CD4-positive, alpha-beta T cell treated with Interferon gamma for 1 hour (primary cell): ENCODE results near the gene SMG6.

Experiments
- DNase-seq: peaks from one replicate; pipeline ENCODE4 v3.0.0-alpha.2; 2020

The SMG6 gene

DNA sequence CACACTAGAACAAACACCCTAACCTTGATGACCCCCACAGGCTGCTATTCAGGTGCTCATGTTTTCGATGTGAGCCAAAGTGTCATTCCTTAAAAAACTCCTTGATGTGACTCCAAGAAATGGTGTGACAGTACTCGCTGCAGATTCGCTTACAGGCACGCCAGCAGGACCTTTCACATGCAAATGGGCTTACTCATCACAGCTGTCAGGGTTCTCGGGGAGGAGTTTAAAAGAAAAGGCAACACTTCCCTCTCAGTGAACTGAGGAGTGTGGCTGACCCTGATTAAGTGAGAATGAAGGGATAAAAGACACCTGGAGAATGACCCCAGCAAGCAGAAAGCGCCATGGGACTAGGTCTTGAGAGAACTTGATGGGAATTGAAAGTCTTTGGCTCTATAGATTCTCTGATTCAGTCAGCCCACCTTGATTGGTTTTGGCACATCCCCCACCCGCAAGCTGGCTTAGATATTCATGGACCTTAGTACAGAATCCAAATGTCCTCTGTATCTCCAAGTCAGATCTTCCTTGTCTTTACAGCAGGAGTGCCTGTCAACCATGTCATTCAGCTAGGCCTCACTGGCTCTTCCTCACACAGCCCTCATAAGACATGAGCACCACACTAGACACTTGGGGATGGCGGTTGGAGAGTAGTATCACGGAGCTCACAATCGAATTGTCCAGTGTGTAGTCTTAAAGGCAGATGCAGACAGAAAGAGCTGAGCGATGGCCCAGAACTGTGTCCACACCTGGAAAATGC, 166.1 kb downstream of the SMG6 start:
- DNase-seq, result peak; percentile 28

DNA sequence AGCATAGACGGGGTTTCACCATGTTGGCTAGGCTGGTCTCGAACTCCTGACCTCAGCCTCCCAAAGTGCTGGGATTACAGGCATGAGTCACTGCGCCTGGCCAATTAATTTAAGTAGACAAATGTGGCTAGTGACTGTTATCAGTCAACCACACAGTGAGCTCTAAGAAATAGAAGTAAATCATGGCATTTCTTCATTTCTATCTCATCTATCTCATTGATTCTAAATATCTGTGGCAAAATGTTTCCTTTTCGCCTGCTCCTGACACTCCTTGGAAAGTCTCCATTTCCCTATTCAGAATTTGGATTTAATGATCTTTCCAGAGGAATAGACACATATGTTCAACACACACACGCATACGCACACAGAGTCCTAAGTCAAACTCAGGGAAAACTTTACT, 167.3 kb downstream of the SMG6 start:
- no peak for DNase-seq

DNA sequence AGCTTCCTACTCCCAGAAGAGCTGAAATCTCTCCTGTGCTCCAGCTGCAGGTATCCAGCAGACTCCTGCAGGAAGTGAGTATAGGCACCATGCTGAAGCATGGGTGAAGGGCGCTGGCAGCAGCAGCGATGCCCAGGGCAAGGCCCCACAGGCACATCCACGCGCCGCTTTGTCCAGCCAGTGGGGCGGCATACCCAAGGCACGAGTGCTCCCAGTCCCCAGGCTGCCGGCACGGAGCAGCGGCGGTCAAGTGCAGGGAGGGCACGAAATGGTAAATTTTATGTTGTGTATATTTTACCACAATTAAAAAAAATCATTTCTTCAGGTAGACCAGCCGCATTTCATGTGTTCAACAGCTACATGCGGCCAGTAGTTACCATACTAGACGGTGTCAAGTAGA, 175.6 kb downstream of the SMG6 start:
- DNase-seq, result no peak

DNA sequence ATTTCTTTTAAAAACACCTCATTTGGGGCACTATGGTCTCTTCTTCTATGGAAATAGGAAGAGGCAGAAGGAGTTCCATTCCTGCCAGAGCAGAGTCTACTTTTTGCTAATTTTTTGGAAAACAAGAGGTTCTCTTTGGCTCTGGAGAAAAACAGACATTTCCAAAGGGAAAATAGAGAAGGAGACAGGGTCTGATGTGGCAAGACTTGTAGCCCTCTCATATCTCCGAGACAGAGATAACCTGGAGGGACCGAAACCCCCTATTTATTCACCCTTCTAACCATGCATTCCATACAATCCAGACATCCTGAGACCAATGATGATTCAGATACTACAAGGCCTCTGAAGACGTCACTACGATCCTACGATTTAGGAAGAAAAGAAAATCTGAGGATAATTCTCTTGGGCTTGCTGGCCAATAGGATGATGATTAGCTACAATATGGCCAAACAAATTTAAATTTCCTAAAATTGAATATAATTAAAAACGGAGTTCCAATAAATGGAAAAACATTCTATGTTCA, 178.5 kb downstream of the SMG6 start:
- no peak for DNase-seq

DNA sequence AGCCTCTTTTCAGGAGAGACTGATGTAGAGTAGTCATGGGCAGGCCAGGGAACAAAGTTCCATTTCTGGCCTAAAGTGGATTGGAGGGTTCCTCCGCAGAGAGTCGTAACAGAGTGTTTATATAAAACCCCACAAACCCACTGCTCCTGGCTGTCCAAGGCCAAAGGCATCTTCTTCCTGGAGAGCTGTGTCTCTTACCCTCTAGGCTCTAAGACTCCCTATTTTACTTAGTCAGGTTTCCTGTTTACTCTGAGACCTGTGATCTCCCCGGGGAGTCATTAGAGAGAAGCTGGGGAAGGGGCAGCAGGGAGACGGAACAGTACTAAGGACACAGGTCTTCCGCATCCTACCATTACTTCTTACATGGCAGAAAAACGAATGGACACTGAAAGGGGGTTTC, 179.2 kb downstream of the SMG6 start:
- DNase-seq, result no peak

DNA sequence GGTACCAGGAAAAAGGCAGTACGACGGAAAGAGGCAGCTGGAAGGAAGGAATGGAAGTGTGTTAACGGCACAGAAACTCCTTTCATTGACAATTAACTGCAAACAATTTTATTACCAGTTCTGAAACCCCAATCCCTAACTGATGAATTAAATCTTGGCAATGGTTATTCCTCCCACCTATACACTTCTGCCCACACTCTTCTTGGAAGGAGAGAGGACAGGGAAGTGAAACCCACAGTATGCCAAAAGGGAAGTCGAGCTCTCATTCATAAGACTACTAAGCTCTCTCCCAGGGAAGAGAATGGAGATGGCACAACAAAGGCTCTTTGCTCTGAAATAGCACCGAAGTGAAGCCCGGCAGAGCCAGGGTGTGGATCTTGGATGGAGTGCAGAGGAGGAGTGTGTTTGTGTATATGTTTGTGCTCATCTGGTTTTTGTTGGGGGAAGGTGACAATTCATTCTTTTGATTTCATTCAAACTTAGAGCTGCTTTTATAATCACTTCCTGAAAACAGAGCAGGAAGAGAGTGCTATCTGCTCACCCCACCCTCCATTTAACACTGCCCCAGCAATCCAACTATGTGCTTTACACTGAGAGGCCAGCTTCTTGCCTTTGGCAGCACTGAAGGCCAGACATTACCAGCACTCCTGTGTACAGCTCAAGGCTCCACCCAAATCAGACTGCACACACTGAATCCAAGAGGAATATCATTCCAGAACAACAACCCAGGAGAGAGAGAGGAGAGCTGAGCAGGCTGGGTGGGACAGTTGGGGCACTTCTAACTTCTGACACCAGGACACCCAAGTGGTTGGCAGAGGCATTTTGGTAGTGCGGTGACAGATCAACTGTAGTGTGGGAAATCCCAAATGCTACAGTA, 180.0 kb downstream of the SMG6 start:
- DNase-seq, result no peak

DNA sequence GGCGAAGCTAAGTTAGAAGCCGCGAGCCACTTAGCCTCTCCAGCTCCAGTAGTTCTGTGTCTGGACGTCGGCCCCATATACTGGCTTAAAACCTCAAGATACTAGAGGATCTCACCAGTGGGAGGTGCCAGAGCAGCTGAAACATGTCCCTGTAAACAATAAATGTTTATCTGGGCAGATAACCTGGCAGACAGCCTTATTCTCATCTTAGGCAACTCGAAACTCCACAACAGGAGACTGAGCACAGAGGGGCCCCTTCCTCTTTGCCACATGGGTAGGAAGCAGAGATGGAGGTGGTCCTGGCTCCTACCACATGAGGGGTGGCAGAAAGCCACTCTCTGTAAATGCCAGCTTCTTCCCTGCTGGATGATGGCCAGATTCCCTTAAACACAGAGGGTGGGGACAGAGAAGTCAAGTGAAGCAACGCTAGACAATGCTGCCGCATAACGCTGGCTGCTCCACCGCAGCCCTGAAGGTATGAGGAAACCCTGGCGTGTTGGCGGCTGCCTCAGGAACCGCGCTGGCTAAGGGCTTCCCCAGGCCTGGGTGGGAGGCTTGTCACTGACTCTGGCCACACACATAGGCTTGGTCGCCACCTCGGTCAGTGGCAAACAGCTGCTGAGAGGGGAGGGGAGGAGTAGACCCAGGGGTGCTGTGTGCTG, 180.8 kb downstream of the SMG6 start:
- peak; percentile 22 for DNase-seq

DNA sequence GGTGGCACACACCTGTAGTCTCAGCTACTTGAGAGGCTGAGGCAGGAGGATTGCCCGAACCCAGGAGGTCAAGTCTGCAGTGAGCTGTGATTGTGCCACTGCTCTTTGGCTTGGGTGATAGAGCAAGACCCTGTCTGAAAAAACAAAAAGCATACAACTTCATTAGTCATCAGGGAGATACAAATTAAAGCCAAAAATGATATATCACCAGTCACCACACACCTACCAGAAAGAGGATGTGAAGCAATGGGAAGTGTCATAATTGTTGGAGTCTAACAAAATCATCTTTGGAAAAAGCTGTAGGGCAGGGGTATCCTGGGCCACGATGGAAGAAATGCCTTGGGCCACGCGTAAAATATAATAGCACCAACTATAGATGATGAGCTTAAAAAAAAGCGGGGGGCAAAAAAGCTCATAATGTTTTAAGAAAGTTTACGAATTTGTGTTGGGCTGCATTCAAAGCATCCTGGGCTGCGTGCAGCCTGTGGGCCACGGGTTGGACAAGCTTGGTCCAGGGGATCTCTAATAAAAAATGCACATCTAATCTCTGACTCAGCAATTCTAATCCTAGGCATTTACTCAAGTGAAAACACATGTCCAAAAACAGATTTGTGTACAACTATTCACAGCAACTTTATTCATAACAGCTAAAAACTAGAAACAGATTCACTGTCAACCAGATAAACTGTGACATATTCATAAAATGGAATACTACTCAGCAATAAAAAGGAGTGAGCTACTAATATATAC, 182.8 kb downstream of the SMG6 start:
- no peak for DNase-seq

DNA sequence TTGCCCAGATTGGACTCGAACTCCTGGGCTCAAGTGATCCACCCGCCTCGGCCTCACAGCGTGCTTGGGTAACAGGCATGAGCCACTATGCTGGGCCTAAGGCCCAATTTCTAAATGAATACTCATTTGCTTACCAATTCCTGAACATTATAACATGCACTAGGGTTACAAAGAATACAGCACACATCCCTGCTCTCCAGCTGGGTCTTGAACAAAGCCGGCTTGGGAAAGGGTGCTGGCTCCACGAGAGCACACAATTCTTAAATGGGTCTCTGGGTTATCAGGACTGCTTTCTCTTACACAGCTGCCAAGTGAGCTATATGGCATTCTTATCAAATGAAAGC, 190.3 kb downstream of the SMG6 start:
- no peak for DNase-seq

DNA sequence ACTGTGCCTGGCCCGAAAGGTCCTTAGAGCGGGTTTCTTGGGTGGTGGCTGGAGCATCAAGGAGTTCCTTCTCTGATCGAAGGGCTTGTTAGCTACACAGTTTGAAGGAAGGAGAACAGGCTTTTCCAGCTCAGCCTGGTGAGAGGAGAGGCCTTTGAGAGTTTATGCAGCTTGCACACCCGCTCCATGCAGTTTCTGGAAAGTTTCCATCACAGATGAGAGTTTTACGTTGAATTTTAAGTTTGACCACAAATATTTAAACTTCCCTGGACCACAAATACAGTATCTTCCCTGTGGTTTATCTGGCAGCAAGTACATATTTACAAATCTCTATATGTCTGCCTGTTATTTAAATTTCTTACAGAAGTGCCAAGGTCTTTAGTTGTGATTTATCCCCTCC, 191.9 kb downstream of the SMG6 start:
- no peak for DNase-seq

DNA sequence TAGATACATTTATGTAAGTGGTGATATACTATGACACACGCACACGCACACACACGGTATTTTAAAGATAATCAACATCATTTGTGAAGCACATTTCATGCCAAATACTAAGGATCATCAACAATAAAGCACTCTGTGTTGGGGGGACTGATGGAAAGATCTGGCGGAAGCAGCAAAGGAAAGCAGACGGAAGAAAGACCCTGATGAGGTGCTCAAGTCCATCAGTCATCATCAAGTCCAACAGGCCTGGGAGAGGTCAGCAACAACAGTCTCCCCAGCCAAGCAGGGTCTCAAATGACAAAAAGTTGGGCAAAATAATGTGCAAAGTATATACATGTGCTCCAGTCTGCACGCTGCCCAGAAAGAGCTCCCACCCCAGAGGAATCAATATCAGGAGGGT, 193.1 kb downstream of the SMG6 start:
- no peak for DNase-seq

DNA sequence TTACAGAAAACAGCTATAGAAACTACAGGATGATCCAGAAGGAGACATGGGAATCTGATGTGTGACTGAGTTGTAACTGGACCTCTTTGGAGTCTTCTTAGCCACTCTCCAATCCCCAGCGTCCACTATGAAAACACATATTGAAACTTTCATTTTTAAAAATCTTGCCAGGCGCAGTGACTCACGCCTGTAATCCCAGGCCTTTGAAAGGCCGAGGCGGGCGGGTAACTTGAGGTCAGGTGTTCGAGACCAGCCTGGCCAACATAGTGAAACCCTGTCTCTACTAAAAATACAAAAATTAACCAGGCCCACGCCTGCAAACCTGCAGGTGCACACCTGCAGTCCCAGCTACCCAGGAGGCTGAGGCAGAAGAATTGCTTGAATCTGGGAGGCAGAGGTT, 195.4 kb downstream of the SMG6 start:
- DNase-seq, result no peak

DNA sequence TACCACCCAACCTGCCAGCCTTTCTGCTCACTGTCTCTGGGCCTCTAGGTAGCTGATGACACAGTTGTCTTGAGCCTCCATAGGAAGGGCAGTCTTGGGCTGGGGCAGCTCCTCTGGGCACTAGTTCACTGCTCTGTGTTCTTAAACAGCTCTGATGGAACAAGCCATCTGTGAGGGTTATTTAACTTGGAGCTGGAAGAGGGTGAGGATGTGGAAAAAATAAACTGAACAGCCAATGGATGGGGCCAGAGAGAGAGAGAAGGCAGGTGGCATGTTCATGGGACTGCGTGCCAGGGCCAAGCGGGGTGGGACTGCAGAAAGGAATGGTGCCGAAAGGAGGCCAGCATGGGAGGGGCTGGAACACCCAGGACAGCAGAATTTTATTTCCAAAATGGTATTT, 196.1 kb downstream of the SMG6 start:
- no peak for DNase-seq

DNA sequence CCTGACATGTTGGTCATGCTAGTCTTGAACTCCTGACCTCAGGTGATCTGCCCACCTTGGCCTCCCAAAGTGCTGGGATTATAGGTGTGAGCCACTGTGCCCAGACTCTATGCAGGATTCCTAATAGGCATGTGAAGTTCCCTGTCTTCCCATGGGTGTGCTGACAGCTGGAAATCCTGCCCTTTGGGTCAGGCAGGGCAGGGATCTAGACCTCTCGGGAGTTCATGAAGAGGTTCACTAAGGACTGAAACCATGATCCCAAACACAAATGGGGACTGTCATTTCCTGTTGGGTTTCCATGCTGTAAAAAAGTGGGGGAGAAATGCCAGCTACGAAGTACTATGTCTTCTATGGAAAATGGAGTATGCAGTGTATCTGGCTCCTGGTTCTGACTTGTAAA, 196.5 kb downstream of the SMG6 start:
- DNase-seq, result no peak

DNA sequence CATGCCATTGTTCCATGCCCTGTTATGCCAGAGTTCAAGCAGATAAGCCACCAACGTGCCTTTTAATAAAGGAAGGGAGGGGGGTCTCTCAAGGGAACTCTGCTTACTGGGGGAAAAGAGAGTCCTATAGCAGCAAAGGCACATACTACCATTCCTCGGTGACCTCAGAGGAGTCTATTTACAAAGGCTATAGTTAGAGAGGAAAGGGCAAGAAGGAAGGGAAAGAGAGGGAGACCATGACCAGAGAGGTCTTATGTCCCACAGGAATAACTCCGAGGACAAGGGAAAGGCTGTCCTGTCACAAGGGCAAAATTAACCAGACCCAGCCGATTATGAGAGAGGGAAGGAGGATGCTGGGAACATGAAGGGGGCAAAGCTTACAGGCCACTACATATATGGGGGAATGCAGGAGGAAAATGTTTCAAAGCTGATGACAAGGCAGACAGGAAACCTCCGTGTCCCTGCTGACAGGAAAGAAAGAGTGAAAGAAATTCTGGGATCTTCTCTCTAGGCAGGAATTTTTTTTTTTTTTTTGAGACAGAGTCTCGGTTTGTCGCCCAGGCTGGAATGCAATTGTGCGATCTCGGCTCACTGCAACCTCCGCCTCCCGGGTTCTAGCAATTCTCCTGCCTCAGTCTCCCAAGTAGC, 197.2 kb downstream of the SMG6 start:
- DNase-seq, result no peak

DNA sequence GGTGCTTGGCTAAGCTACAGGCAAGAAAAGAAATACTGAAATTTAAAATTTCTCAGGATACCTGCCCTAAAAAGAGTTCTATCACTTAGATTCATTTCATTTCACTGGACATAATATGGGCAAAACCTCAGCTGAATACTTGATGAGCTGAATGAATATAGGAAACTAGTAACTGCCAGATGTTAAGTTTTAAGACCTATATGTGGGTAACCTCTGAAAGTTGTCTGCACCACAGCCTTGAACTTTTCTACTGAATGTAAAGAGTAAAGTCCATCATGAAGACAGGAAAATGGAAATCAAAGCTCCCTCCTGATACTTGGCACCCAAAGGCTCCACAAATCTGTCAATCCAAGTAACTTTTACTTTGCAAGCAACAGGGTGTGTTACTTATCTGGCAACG, 197.9 kb downstream of the SMG6 start:
- DNase-seq, result no peak

DNA sequence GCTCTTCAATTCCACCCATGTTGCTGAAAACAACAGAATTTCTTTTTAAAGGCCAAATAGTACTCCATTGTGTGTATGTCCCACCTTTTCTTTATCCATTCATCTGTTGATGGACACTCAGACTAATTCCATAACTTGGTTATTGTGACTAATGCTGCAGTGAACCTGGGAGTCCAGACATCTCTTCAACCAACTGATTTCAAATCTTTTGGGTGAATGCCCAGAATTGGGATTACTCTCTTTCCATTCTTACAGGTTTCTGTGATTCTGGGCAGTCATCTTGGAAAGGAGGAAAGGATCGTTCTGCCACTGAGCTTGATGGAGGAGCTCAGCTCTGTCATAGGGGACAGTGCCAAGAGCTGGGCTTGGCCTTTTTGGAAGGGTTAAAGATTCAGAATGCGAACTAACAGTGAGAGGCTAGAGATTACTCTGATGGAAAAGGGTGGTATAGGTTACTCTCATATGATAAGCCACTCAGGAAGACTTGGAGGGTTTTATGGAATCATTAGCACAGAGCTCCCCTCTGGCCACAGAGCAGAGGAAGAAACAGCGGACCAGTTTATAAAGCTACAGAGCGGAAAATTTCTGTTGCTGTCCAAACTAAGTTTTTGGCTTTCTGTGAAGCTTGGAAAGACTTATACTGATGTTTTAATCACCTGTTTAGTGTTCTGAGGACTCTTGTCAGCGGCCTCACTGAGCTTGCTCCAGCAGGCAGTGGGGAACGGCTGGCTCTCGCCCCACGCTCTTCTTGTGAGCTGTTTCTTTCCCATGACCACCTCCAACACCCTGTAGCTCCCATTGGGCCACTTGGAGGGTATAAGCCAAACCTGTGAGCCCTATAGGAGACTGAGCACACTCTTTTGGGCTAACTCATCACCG, 200.4 kb downstream of the SMG6 start:
- DNase-seq, result no peak

DNA sequence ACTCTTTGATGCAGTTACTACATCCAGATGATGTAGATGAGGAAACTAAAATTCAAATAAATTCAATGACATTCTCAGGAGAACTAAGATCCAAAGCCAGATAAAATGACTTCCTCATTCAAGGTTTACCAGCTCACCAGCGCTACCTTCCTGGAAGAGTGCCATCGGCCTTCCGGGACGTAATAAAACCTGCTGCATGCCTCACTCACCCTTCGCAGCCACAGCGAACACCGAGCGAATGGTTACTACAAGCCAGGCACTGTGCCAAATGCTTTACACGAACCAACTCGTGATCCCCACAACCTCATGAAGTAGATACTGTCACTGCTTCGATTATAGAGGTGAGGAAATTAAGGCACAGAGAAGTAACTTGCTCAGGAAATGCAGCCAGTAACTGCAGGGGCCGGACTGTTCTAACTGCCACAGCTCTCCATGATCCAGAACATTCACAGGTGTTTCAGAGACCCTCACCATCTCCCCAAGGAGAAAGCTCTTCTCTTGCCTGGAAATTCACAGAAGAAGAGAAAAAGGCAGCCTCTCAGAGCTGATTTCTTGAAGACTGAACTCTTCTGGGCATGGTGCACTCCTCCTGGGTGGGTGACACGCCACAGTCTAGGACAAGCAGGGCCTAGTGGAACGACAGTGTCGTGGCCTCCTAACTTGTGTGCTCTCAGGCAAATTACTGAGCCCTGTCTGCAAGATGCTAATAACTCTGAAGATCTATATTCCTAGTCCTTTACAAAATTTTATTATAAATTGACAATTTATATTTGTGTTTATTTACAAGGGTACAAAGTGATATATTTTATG, 201.9 kb downstream of the SMG6 start:
- DNase-seq, result peak; percentile 61

DNA sequence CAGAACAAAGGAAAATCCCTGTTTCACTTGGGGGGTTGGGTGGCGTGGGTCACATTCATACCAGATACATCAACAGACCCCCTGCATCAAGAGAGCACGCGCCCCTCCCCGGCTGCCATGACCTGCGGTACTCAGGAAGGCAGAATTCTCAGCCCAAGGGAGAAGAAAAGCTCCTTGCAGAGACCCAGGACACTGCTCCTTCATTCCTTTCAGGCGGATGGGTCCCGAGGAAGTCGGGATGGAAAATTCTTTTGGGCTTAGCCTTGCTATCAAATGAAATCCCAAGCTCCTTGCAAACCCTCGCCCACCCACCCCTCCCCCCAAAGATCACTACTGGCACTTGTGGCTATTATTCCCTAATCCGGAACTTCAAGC, 208.1 kb downstream of the SMG6 start:
- no peak for DNase-seq

DNA sequence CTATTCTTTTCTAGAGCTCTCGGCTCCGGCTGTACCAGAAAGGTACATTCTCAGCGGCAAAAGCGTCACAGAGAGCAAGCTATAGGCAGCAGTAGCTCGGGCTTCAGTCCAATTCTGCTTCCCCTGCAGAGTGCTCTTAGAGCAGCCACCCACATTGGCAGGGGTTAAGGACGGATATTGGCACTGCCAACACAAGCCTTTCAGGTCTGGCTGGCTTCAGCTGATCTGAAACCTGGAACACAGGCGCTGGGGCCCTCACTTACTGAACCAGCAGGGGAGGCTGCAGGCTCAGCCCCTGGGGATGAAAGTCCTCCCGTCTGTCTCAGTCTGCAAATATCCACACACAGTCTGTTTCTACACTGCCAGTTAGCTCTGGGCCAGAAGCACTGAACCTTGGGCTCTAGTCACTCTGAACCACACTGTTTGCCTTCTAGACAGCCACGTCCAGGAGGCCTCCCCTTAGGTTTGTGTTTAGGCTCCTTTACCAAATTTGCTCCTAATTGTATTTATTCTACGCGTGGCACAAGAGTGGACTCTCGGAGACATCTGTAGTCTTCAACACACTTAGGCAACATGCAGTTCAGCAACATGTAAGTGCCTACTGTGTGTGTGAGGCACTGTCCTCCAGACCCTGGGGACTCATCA, 208.6 kb downstream of the SMG6 start:
- DNase-seq, result no peak
